ENCODE results near the gene EFS.

DNA sequence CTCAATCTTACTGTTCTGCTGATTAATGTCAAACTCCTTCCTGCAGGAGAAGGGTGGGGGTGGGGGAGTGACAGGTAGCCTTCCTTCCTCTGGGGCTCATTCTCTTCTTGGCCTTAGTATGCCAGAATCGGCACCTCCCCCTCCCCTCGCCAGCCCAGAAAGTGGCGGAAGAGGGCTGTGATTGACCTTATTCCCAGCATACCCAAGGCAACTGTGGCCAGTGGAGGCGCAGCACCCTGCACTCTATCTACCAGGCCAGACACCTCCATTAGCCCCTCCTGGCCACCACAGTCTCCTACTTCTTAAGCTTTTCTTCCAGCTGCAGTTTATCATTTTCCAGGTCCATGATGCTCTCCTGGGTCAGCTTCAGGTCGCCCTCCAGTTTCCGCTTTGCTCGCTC, 27.6 kb upstream of the EFS start:
- TF ChIP-seq, protein P1, sequence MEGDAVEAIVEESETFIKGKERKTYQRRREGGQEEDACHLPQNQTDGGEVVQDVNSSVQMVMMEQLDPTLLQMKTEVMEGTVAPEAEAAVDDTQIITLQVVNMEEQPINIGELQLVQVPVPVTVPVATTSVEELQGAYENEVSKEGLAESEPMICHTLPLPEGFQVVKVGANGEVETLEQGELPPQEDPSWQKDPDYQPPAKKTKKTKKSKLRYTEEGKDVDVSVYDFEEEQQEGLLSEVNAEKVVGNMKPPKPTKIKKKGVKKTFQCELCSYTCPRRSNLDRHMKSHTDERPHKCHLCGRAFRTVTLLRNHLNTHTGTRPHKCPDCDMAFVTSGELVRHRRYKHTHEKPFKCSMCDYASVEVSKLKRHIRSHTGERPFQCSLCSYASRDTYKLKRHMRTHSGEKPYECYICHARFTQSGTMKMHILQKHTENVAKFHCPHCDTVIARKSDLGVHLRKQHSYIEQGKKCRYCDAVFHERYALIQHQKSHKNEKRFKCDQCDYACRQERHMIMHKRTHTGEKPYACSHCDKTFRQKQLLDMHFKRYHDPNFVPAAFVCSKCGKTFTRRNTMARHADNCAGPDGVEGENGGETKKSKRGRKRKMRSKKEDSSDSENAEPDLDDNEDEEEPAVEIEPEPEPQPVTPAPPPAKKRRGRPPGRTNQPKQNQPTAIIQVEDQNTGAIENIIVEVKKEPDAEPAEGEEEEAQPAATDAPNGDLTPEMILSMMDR (IDR thresholded peaks at IDR 0.05) = no peak
- TF ChIP-seq POLR2A (IDR thresholded peaks at IDR 0.05) (no peak), POLR2AphosphoS5 (IDR thresholded peaks at IDR 0.05) (no peak)
